T-helper 22 cell (primary cell): Measurements from ENCODE around the gene TOR2A.
"Not testable (repeated sequence)": the region's sequence is repeated elsewhere in the genome, so short reads cannot be mapped to it uniquely, and the experiment has no call there.

ENCODE experiments used
- DNase-seq: peaks from one replicate; pipeline ENCODE4 v3.0.0-alpha.2; 2020; ENCODE audit warnings: low read depth

The TOR2A gene

DNA sequence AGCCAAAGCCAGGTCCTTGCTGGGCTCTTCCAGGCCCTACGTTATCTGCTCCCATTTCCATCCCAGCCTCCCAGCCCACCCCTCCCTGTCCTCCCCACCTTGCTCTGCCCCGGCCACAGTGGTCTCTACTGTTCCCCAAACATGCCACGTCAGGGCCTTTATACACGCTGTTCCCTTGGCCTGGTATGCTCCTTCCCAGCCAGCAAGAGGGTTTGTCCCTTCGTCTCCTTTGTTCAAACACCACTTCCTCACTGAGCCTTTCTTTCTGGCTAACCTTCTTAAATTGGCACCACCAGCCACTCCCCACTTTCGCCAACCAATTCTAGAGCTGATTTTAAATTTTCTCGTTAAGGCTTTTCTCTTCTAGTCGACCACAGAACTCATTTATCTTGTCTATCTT is 33.6 kb upstream of the TOR2A start:
- no peak for DNase-seq

DNA sequence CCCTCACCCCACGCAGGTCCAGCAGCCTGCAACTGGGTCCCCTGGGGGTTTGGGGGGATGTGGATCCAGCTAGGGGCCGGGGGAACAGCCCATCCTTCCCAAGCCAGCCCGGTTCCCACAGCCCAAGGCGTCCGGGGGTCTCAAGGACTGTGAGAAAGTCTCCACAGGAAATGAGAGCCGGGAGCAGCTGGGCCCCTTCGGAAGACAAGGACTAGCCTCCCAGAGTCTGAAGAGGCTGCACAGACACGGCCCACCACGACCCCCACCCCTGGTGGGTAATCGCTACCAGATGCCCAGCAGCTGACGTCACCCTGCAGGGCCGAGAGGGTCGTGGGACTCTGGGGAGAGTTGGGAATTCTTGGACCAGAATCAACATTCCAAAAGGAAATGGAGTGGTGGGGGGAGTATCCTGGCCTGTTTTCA is 32.8 kb upstream of the TOR2A start:
- no peak for DNase-seq

DNA sequence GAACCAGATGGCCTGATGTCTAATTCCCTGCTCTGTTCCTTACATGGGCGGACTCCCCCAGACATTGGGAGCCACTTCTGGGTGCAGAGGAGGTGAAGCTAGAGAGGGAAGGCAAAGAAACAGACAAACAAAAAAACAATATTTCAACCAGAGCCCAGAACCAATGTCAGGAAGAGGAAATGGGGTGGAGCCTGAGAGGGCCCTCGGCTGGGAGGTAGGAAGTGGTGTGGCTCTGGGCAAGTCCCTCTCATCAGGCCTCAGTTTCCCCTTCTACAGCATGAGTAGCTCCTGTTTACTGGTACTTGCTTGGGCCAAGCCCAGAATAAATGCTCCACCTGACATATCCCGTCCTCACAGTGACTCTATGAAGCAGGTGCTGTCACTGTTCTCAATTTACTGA is 32.3 kb upstream of the TOR2A start:
- DNase-seq, result no peak

DNA sequence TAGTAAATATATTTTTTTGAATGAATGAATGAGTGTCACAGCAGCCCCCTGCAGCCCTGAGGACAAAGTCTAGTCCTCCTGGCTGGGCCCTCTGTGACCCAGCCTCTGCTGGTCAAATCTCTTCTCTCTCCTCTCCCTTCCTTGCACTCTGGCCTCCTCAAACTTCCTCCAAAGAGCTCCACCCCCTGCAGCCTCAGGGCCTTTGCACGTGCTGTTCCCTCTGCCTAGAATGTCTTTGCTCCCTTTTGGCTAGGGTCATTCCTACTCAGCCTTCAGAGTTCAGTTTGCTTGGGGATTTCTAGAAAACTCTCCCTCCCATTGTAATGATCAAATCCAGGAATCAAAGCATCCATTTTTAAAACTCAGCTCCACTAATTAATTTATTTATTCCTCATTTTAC is 30.3 kb upstream of the TOR2A start:
- no peak for DNase-seq

DNA sequence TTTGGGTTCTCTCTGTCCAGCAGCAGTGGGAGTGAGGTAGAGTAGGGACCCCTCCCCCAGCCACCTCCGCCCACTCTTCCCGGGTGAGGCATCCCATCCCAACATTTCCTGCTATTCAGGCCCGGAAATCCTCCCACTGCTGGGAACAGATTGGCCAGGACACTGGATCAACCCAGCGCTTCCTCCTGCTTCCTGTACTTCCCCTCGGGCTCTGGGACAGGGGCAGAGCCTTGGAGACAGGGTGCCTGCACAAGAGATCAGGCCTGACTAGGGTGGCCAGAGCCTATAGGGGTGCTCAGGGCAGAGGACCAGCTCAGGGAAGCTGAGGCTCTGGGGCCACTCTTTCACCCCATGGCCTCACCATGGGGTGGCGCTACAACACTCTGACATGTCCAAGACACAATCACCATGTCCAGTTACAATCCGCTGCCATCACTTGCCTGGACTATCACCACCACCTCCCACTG is 28.9 kb upstream of the TOR2A start:
- no peak for DNase-seq

DNA sequence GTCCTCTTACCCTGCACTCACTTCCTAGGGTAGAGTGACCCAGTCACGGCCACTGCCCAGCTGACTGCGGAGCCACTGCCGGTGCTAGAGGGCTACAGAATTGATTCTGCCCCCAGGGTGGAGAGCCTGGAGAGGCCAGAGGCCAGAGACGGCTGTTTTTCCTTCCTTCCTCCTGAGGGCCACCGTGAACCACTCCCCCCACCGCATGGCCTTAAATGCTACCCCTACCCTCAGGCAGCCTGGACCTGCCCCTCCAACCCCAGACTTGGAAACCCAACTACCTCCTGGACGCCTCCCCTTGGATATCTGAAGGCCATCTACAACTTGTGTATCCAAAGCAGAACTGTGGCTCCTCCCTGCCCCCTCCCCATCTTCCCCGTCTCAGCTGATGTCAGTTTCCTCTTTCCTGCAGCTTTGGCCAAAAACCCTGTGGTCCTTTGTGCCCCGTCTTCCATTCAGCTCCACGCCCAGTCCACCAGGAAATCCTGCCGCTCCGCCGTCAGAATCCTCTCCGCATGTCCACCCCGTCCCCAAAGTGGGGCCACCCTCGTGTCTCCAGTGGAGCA is 27.1 kb upstream of the TOR2A start:
- no peak for DNase-seq

DNA sequence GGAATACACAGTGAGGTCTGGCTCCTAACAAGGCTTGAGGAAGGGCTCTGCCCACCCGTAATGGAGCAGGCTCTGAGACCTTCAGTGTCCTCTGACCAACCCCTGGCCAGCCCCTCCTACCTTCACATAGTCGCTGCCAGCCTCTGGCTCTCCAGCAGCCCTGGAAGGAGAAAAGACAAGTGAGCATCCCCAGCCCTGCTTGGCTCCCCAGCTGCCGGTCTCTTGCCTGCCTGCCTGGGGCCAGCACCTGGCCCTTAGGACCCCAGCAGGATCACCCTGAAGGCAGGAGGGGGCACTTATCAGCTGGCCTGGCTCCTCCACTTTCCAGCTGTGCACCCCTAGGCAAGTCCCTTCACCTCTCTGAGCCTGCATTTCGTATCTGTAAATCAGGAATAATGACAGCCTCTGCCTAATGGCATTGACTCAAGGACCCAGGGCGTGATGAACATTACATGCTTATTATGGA is 26.4 kb upstream of the TOR2A start:
- no peak for DNase-seq

DNA sequence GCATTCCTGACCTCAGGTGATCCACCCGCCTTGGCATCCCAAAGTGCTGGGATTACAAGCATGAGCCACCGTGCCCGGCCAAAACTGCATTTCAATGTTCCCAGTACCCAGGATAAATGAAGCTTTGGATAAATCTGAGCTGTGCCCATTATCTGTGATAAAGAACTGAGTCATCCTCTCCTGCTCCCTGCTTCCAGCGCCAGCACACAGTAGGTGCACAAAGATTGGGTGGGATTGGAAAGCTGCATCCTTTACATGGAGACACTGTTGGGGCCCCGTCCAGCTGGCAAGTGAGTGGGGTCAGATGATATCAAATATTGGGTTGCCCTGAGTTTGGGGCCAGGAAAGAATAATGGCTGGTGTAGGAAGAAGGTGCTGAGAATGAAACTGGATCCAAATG is 26.0 kb upstream of the TOR2A start:
- no peak for DNase-seq

DNA sequence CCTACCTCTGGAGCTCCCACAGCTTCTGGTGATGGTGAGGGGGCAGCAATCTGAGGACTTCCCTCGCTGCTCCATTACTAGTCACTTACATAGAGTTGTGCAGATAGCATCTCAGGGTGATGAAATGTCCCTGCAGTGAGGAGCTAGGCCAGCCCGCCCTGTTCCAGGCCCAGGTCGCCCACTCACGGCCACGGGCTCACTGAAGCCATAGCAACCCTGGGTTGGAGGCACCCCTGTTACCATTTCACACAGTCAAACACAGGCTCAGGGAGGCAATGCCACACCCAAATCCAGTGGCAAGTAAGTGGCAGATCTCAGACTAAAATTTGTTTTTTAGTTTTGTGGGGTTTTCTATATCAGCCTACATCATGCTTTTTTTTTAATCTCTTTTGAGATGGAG is 23.7 kb upstream of the TOR2A start:
- DNase-seq, result no peak

DNA sequence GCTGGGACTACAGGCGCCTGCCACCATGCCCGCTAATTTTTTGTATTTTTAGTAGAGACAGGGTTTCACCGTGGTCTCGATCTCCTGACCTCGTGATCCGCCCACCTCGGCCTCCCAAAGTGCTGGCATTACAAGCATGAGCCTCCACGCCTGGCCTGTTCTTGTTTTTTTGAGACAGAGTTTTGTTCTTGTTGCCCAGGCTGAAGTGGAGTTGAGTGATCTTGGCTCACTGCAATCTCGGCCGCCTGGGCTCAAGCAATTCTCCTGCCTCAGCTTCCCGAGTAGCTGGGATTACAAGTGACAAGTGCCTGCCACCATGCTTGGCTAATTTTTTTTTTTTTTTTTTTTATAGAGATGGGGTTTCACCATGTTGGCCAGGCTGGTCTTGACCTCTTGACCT is 21.7 kb upstream of the TOR2A start:
- DNase-seq, result not testable (repeated sequence)

DNA sequence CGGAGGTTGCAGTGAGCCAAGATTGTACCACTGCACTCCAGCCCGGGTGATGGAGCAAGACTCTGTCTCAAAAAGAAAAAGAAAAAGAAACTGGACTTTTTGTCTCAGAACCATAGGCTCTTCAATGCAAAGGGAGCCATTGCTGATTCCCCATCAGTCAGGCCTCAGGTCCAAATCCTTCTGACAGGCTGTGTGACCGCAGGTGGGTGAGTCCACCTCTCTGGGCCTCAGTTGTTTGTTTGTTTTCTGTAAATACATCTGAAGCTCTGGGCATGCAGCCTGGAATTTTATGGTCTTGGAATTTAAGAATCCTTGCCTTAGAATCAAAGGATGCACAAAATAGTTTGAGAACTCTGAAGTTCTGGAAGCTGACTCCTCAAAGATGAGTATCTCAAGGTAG is 21.1 kb upstream of the TOR2A start:
- no peak for DNase-seq

DNA sequence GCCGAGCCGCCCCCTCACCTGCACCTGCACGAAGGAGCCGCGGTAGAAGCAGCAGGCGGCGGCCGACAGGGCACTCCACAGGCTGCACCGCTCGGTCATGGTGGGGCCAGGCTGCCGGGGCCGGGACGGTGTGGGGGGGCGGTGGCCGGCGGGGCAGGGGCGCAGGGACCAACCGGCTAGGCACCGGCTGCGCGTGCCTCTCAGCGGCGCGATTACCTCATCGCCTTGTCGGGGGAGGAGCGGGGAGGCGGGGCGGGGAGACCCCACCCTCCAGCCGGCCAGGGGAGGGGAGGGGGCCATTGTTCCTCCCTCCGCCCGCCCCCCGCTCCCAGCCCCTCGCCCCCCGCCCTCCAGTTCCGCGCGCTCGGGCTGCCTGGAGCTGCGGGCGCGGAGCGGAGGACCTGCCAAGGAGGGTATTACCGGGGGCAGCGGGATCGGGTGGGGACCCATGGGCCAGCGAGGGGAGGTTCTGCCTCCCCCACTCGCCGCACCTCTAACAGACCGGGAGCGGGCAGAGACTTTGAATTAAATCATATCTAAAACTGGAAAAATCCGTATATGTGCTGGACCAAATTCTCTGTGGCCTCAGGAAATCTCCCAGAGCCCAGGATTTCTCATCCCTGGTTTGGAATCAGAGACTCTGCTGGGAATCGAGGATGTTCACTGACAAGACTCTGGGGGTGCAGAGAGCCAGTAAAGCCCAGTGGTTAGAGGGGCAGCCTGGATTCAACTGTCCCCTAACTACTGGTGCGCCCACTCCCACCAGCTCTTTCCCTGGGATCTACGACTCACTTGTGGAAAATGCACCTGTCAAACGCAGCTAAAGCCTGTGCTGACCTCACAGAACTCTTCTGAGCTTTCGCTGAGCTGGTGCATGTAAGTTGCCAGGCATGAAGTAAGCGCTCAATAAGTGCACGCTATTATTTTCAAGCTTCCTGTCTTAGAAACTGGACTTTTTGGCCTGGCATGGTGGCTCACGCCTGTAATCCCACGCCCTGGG is 20.3 kb upstream of the TOR2A start:
- no peak for DNase-seq

DNA sequence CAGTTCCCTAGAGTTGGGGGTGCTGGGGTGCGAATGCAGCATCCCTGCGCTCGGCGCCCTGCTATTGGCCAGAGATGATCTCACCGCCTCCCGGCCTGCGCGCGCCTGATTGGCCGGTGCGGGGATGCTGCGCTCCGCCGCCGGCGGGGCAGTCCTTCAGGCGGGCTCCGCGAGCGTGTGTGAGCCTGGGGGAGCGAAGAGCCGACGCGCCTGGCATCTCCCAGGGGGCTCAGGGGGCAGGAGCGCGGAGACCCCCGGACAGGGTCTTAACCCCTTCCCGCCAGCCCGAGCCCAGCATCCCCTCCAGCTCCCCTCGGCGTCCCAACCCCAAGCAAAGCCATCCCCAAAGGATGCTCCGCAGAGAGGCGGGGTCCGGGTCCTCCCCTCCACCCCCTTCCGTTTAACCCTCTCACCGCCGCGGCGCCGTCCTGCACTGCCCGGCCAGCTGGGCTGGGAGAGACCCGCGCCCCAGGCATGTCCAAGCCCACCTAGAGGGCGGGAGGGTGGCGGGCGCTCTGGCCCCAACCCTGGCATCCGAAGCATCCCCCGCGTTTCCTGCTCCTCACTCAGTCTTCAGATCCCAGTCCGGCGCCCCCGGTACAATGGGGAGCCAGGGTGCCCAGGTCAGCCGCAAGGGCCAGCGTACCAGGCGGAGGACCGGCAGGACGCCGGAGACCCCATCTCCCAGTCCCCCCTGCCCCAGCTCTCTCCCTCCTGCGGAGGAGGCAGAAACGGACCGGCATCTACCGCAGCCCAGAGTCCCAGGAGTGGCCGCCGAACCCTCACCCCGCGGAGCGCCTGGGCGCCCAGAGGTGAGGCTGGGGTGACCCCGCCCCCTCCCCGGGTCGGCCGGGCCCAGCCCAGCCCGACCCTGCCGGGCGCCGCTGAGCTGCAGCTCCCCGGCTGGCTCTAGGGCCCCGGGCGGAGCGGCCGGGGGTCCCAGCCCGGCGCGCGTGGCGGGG is 19.3 kb upstream of the TOR2A start:
- DNase-seq, result no peak

DNA sequence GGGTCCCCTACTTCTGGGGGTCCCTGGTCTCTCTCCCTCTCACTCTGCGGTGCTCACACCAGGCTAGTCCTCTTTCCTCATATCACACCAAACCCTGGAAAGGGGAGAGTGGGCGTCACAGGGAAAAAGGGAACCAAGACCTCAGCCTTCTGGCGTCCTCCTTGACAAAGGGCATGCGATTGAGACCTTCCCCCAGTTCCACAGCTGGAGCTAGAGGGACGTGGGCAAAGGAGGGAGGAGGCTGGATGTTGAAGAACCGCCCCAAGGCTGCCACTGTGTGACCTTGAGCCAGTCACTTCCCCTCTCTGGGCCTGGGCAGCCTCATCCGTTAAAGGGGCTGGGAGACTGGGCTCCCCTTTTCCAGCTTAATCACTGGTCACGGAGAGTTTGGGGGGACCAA is 18.5 kb upstream of the TOR2A start:
- DNase-seq, result no peak

DNA sequence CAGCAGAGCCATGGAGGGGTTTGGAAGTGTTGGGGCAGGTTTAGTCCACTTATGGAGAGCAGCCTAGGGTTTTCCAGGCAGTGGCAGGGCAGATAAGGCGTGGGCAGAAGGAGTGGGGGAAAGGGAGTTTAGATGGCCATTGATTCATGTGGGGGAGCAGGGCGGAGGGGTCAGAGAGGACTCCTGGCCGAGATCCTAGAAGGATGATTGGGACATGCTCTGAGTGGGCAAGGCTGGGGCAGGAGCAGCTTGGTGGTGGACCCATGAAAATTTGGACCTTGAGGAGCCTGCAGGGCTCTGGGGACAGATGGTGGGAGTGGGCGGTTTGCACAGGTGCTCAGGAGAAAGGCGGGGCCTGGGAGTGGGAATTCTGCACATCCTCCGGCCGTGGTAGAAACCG is 18.1 kb upstream of the TOR2A start:
- DNase-seq, result no peak

DNA sequence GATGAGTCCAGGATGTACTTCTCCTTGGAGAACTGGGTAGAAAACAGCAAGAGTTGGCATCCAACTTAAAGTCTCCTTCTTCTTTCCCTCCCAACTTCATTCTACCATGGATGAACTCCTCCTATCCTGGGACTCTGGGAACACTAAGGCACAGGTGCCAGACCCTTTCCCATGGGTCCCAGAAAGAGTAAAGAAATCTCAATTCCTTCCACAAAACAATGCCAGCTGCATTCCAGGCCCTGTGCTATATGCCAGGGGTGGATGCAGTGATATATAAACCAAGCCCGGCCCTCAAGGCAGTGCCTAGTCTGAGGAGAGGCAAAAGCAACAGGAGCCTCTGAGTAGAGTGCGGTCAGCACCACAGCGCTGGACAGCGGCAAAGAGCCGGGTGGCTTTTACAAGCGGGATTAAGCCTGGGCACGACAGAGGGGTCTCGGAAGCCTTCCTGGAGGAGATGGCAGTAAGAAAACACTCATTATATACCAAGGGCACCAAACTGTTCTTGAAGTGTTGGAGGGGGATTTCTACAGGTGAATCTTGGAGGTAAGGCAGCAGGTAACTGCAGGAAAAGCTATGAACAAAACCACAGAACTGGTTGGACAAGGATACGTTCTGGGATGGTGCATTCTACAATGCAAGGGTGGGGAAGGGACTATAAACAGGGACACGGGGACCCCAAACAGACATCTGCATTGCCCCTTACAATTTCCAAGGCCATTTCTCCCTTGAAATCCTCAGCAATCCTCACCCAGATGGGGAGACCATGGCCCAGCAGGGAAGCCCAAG is 16.4 kb upstream of the TOR2A start:
- DNase-seq, result no peak

DNA sequence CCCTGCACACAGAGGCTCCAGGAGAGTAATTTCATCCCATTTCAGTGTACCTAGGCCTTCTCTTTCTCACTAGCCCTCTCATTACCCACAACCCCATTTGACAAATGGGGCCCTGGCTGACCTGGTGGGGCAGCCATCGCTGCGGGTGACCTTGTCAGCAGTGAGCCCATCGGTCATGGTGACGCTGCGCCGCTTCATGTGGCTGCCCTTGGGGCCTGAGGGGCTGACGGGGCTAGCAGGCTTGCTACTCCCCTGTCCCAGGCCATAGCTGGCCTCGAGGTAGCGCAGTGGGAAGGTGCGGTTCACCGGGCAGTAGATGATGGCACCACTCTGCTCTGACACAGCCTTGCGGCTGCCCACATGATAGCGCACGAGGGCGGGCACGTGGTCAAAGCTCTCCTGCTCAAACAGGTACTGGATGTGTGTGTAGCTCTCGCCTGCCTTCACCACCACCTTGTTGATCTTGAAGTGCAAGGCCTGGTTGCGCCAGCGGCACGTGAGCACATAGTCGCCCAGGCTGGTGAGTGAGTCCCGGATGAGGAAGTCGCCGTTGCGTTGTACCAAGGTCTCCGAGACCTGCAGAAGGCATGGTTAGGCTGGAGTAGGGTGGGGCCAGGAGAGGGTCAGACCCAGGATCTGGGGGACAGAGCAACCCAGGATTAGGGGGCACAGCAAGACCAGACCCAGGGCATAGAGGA is 14.1 kb upstream of the TOR2A start:
- no peak for DNase-seq

DNA sequence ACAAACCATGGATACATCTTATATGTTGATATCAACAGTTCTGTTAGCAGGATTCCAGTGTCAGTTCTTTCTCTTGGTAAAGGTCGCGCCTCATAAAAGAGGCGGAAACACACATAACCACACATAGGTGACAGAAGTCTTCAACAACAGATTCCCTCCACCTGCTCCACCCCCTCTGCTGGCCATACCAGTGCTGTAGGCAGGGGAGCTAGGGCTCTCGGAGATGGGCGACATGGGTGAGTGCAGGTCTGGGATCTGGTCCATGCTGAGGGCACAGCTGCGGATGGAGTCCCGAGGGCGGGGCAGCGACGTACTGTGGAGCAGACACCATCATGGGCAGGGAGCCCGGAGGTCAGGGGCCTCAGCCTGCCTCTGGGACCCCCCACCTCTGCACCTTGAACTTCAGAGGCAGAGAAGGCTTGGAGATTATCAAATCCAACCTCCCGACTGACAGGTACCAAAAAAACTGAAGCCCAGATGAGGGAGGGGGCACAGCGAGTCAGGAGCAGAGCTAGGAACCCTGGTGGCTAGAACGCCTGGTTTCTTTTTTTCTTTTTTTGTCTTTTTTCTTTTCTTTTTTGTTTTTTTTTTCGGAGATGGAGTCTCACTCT is 12.0 kb upstream of the TOR2A start:
- no peak for DNase-seq

DNA sequence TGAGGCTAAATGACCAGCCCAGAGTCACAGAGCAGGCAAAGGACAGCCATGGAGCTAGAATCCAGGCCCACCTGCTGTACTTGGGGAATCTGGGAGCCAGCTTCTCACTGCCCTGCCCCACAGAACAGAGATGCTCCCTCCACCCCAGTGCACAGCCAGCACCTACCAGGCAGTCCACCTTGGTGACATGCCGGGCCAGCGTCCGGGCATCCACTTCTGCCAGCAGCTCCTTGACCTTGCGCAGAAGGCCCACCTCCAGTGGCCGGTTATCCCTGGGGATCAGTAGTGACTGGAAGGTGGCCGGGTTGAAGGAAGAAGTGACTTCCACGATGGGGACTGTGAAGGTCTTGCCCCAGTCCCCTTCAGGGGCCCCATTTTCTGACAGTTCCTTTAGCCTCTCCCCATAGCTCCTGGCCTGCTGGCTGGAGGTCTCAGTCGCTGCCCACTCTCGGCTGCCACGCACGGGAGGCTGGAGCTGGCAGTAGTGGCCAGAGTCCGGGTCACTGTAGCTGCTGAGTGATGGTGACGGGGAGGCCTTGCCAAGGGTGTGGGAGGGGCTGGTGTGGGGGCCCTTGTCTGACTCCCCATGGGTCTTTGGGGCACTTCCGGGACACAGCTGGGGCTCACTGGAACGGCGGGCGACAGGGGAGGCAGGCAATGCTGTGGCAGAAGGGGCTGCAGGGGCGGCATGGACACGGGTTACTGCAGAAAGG is 9.5 kb upstream of the TOR2A start:
- no peak for DNase-seq
